HG03460 (cell line): Measurements from ENCODE around the gene CDH1.

Experiments
- ATAC-seq: cut with Tn5 transposase; IDR thresholded peaks from one replicate; pipeline ENCODE4 v1.9.1; 2021; ENCODE audit not compliant: unreplicated experiment

CDH1 gene

DNA sequence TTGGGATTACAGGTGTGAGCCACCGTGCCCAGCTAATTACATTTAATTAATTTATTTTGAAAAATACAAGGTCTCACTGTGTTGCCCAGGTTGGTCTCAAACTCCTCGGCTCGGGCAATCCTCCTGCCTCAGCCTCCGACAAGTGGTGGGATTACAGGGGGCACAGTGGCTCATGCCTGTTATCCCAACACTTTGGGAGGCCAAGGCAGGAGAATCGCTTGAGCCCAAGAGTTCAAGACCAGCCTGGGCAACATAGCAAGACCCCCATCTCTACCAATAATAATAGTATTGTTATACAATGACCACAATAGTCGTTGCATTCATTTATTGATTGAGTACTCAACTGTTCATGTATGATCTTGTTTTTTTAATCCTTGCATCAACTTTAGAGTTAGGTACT lies 22.0 kb downstream of the CDH1 start:
- no peak for ATAC-seq

GRCh38 chr16:68760671-68761275 lies 23.7 kb downstream of the CDH1 start:
- peak; percentile 43 for ATAC-seq

DNA sequence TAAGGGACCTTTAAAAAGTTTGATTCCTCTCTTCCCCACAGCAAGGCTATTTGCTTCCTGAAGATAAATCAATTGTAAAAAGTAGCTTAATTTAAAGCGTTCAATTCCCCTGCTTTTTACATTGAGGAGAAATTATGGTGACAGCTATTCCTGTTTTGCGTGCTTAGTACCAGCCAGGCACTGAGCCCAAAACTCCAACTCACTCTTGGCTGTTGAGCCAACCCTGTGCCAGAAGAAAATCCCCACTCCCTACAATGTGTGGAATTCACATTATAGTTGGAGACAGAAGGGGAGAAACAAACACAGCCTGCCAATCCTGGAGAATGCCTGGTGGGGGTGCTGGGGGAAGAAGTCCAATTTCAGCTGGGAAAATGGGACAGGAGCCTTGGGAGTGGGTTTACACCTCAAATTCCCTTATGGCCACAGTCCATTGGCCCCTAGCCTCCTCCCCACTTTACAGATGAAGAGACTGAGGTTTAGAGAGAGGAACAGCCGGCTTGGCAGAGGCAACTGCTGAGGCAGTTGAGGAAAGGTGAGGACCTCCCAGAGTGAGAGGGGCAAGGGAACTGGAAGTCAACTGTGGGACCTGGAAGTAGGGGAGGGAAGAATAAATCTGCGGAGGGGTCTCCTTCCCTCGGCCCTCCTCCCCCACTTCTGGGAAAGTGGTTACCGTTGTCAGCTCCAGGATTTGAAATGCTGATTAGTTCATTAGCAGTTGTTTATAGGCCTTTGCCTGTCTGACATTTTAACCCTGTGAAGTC lies 26.1 kb downstream of the CDH1 start:
- ATAC-seq: no peak

DNA sequence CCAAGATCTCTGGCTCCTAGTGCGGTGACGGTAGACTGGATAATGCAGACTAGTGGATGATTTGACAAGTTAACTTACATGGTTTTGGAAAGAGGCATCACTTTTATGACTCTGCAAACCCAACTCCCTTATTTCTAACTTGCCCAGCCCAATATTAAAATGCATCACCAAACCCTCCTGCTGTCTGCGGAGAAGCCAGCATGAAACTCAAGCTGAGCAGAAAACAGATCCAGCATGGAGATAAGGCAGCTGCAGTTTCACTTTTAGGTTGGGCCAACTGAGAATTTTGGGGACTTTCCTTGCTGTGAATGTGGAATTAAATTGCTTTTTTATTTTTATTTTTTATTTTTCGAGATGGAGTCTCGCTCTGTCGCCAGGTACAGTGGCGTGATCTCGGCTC lies 27.8 kb downstream of the CDH1 start:
- ATAC-seq: no peak

- ATAC-seq: no peak
These were observed 30.5 kb downstream of the CDH1 start for GRCh38 chr16:68767581-68767980.

DNA sequence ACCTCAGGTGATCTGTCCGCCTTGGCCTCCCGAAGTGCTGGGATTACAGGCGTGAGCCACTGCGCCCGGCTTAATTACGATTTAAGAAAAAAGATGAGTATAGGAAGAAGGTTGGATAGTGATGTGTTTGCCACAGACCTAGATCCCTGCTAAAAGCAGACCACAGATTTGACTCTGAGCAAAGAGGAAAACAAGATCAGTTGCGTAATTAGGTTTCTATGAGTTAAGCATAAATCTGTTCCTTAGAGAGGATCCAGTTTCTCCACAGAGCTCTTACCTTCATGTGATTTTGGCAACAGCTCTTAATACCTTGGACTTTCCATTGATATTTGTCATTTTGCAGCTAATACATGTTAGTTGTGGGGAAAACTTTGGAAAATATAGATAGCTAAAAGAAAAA lies 31.1 kb downstream of the CDH1 start:
- ATAC-seq: no peak

- no peak for ATAC-seq
These were observed 31.7 kb downstream of the CDH1 start for GRCh38 chr16:68768771-68769170.

GRCh38 chr16:68770671-68771070 lies 33.6 kb downstream of the CDH1 start:
- no peak for ATAC-seq

DNA sequence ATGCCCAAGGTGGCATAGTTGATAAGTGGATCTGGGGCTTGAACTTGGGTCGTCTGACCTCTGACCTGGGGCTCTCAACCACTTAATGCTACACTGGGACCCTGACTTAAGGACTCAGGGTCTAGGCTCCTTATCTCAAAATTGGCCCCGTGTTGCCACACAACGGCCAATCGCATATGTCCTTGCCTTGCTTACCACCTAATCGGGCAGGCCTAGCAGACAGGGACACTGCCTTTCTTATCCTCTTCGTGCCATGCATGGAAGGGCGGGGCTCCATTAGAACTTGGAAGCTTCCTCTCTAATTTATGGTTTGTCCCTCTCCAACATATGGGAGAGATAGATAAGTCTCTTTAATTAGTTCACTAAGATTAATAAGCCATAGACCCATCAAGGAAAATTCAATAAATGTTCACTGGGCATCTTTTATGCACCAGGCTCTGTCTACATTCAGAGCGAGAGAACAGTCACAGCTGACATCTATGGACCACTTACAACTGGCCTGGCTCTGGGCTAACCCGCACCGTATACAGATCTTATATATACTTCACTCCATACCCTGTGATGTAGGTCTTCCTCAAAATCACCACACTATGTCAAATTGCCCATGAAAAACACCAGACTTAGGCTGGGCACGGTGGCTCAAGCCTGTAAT lies 35.1 kb downstream of the CDH1 start:
- no peak for ATAC-seq

DNA sequence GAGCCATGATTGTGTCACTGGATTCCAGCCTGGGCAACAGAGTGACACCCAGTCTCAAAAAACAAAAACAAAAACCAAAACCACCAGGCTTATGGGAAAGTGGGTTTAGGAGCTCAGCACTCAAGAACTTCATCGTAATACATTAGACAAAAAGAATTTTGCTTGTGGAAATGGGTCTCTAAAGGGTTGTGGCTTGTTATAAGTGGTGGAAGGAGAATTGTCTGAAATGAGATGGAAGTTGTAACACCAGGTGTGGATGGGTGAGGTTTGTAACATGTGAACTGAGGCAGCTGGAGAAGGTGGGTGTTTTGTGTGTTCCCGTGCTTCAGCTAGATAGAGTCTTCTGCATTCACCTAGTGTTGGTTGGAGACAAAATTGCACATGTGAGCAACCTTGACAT lies 35.8 kb downstream of the CDH1 start:
- ATAC-seq: no peak

DNA sequence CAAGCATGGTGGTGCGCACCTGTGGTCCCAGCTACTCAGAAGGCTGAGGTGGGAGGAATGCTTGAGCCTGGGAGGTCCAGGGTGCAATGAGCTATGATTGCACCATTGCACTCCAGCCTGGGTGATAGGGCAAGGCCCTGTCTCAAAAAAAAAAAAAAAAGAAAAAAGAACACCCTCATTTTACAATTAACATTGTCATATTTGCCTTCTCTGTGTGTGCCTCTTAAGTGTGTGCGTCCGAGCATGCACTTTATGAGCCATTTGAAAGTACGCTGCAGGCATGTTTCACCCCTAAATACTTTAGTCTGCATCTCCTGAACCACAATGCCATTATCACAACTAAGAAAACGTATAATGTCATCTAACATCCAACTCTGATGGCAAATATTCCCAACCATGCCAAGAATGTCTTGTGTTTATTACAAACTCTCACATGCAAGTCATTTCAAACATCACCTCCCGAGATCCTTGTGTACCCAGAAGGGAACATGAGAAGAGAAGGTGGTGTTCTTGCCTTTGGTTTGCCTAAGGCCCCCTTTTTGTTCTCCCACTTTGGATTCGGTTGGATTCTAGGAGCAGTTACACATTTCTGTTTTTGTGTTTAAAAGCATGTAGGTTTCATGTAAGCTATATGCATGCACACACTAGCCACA lies 38.0 kb downstream of the CDH1 start:
- no peak for ATAC-seq

- ATAC-seq: peak; percentile 78
These were observed 39.9 kb downstream of the CDH1 start for GRCh38 chr16:68776821-68777485.

DNA sequence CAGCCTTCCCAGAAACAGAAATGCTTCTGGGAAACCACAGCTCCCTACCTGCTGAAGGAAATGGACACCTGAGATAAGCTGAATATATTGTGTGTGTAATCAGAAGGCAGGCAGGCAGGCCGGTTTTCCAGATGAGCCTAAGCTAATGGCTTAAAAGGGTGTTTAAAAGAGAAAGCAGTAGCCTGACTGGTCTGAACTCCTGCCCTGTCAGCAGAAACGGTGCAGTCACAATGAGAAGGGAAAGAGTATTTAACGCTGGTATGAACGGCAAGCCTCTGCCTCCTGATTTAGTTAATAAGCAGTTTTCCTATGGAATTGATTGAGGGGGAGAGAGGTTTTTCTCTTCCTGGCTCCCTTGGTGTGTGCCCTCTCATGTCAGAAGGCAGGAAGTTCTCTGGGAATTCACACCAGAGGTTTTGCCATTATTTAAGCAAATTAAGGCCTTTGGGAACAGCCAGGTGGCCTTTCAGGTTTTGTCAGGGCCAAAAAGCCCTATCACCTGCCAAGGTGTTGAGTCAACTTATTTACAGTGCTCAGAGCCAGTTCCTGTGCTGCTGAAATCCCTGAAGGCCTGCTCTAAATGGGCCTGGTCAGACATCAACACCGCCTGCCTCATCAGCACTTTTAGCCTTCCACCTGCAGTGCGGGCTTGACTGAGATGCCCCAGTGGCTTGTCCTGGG lies 41.6 kb downstream of the CDH1 start:
- ATAC-seq: no peak

DNA sequence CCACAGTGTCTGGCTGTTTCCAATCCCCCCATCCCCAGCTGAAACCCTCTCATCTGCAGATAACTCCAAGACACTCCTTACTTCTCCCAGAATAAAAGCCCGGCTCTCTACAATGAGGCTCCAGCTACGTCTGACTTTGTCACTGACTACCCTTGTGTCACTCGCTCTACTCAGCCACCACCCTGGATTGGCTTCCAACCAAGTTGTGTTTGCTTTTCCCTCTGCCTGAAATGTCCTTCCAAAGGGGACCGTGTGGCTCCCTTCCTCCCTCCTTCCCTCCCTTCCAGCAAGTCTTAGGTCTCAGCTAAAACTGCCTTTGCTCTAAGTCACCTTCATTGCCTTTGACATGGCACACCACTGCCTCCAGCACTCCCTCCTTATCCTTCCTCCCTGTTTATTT lies 42.8 kb downstream of the CDH1 start:
- ATAC-seq: no peak

- no peak for ATAC-seq
These were observed 44.7 kb downstream of the CDH1 start for GRCh38 chr16:68781784-68782183.

DNA sequence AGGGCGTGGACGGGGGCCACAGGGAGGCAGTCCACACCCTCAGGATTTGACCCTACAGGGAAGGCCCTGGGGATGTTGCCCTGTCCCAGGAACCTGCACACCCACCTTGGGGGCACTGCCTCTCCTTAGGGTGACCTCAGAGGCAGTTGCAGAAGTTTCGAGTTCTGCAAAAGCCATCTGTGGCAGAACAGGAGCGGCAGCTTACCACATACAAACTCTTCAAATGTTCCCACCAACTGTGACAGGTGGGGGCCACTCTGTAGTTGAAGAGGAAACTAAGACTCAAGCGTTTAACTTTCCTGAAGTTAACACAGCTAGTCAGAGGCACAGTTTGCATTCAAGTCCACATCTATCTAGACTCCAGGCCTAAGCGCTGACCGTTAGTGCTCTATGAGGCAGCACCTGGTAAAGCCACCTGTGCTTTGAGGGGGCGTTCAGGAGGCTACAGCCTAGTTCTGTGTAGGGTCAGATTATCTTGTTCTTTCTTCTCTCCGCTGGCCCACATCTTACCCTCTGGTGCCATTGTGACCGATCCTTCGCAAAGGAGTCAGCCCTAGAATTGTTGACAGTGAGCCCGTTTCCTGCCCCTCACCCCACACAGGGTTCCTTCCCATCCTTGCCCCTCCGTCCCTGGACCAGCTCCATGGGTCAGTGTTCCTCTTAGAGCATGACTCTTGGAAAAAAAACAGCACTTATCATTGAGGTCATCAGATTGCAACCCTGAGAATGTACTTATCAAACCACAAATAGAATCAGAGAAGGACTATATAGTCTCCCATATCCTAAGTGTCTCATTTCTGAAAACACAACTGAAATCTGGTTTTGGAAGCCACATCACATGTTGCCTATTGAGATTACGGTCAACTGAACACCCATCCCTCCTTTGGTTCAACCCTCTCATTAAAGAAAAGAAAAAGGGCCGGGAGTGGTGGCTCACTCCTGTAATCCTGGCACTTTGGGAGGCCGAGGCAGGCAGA lies 45.4 kb downstream of the CDH1 start:
- peak; percentile 69 for ATAC-seq

DNA sequence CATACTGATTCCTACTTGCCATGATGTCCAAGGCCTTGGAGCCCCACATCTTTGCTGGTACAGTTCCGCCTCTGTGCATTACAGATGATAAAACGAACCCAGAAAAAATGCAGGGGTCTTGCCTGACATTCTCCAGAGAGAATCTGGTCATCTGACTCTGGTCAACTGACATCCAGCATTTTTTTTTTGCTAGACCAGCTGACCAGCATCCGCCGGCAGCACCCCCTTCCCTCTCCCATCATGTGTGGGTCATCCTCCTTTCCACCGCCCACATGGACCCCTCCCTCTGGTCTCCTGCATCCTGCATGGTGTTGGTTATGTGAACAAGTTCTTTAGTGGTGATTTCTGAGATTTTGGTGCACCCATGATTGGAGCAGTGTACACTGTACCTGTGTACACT lies 47.1 kb downstream of the CDH1 start:
- ATAC-seq: no peak

GRCh38 chr16:68784721-68785120 lies 47.6 kb downstream of the CDH1 start:
- no peak for ATAC-seq

GRCh38 chr16:68785715-68786114 lies 48.6 kb downstream of the CDH1 start:
- ATAC-seq: no peak
